ENCODE results near the gene NRXN2.
"Not testable (repeated sequence)": the region's sequence is repeated elsewhere in the genome, so short reads cannot be mapped to it uniquely, and the experiment has no call there.

NRXN2 gene

GRCh38 chr11:64721359-64721699, 1.7 kb downstream of the NRXN2 start:
- no peak for DNase-seq (ENCODE audit: low spot score)

GRCh38 chr11:64720640-64721358, 2.2 kb downstream of the NRXN2 start:
- no peak for DNase-seq (ENCODE audit: low spot score)

- no peak for DNase-seq (ENCODE audit: low spot score)
These were observed 2.8 kb downstream of the NRXN2 start for GRCh38 chr11:64720167-64720566.

GRCh38 chr11:64719406-64719805, 3.6 kb downstream of the NRXN2 start:
- no peak for DNase-seq (ENCODE audit: low spot score)

GRCh38 chr11:64718780-64719124, 4.2 kb downstream of the NRXN2 start:
- DNase-seq (ENCODE audit: low spot score) = no peak

GRCh38 chr11:64718084-64718779, 4.8 kb downstream of the NRXN2 start:
- no peak for DNase-seq (ENCODE audit: low spot score)

- no peak for DNase-seq (ENCODE audit: low spot score)
These were observed 5.8 kb downstream of the NRXN2 start for GRCh38 chr11:64717268-64717578.

GRCh38 chr11:64716473-64717267, 6.3 kb downstream of the NRXN2 start:
- no peak for DNase-seq (ENCODE audit: low spot score)

GRCh38 chr11:64715756-64716472, 7.1 kb downstream of the NRXN2 start:
- DNase-seq (ENCODE audit: low spot score) = no peak

GRCh38 chr11:64715110-64715509, 7.9 kb downstream of the NRXN2 start:
- DNase-seq (ENCODE audit: low spot score) = no peak

GRCh38 chr11:64714666-64715065, 8.3 kb downstream of the NRXN2 start:
- no peak for DNase-seq (ENCODE audit: low spot score)

GRCh38 chr11:64713781-64714363, 9.1 kb downstream of the NRXN2 start:
- DNase-seq (ENCODE audit: low spot score) = no peak

- DNase-seq (ENCODE audit: low spot score) = no peak
These were observed 9.8 kb downstream of the NRXN2 start for GRCh38 chr11:64713016-64713707.

GRCh38 chr11:64712430-64713015, 10.5 kb downstream of the NRXN2 start:
- no peak for DNase-seq (ENCODE audit: low spot score)

GRCh38 chr11:64711956-64712362, 11.0 kb downstream of the NRXN2 start:
- no peak for DNase-seq (ENCODE audit: low spot score)

GRCh38 chr11:64711138-64711955, 11.7 kb downstream of the NRXN2 start:
- no peak for DNase-seq (ENCODE audit: low spot score)

- no peak for DNase-seq (ENCODE audit: low spot score)
These were observed 12.4 kb downstream of the NRXN2 start for GRCh38 chr11:64710418-64711137.

GRCh38 chr11:64705501-64705900, 17.5 kb downstream of the NRXN2 start:
- no peak for DNase-seq (ENCODE audit: low spot score)

- DNase-seq (ENCODE audit: low spot score) = no peak
These were observed 19.9 kb downstream of the NRXN2 start for GRCh38 chr11:64703048-64703447.

- not testable (repeated sequence) for DNase-seq (ENCODE audit: low spot score)
These were observed 21.0 kb downstream of the NRXN2 start for GRCh38 chr11:64701956-64702355.
